ENCODE measurements around the gene MED20.

- TF ChIP-seq CTCF (IDR thresholded peaks at IDR 0.05) (no peak), TCF7L2 (IDR thresholded peaks at IDR 0.05; ENCODE audit: low read depth, low read length) (no peak), REST (IDR thresholded peaks at IDR 0.05; ENCODE audit: insufficient read depth in 1 of 2, low read depth in 2 of 2, low read length in 1 of 2) (no peak)
Measured at GRCh38 chr6:41940759-41941279, 19.9 kb upstream of the MED20 start.

All from Panc1 (cell line).